HEK293T (cell line): ENCODE measurements around the gene SLC43A3.

Source experiments
- ARNT ChIP-seq: fragments of 450-650 bp; IDR thresholded peaks from 2 replicates; pipeline ENCODE4 v1.6.1; 2017; ENCODE audit warnings: mild to moderate bottlenecking
- BHLHE40 ChIP-seq: fragments of 450-650 bp; IDR thresholded peaks from 2 replicates; pipeline ENCODE4 v1.6.1; 2016; ENCODE audit warnings: mild to moderate bottlenecking, moderate library complexity, borderline replicate concordance
- CTBP1 ChIP-seq: fragments of 450-650 bp; IDR thresholded peaks from 2 replicates; pipeline ENCODE4 v1.6.1; 2016; ENCODE audit warnings: borderline replicate concordance
- ELF4 ChIP-seq: fragments of 450-650 bp; IDR thresholded peaks from 2 replicates; pipeline ENCODE4 v1.6.1; 2017; ENCODE audit warnings: antibody characterized with exemption
- FOXA1 ChIP-seq: fragments of 450-650 bp; IDR thresholded peaks from 2 replicates; pipeline ENCODE4 v1.6.1; 2016; ENCODE audit warnings: mild to moderate bottlenecking
- FOXK2 ChIP-seq: fragments of 450-650 bp; IDR thresholded peaks from 2 replicates; pipeline ENCODE4 v1.6.1; 2016; ENCODE audit warnings: mild to moderate bottlenecking
- FOXM1 ChIP-seq: fragments of 450-650 bp; IDR thresholded peaks from 2 replicates; pipeline ENCODE4 v1.6.1; 2017; ENCODE audit warnings: mild to moderate bottlenecking, borderline replicate concordance
- HDGF ChIP-seq: fragments of 450-650 bp; IDR thresholded peaks from 2 replicates; pipeline ENCODE4 v1.6.1; 2017; ENCODE audit warnings: antibody characterized with exemption, borderline replicate concordance
- LEF1 ChIP-seq: fragments of 450-650 bp; IDR thresholded peaks from 2 replicates; pipeline ENCODE4 v1.6.1; 2017; ENCODE audit warnings: mild to moderate bottlenecking, borderline replicate concordance
- SP1 ChIP-seq: fragments of 450-650 bp; IDR thresholded peaks from 2 replicates; pipeline ENCODE4 v1.6.1; 2017
- SUZ12 ChIP-seq: fragments of 450-650 bp; IDR thresholded peaks from 2 replicates; pipeline ENCODE4 v1.6.1; 2016; ENCODE audit warnings: mild to moderate bottlenecking
- TARDBP ChIP-seq: fragments of 450-650 bp; IDR thresholded peaks from 2 replicates; pipeline ENCODE4 v1.6.1; 2016
- ZNF384 ChIP-seq: fragments of 450-650 bp; IDR thresholded peaks from 2 replicates; pipeline ENCODE4 v1.6.1; 2016

DNA sequence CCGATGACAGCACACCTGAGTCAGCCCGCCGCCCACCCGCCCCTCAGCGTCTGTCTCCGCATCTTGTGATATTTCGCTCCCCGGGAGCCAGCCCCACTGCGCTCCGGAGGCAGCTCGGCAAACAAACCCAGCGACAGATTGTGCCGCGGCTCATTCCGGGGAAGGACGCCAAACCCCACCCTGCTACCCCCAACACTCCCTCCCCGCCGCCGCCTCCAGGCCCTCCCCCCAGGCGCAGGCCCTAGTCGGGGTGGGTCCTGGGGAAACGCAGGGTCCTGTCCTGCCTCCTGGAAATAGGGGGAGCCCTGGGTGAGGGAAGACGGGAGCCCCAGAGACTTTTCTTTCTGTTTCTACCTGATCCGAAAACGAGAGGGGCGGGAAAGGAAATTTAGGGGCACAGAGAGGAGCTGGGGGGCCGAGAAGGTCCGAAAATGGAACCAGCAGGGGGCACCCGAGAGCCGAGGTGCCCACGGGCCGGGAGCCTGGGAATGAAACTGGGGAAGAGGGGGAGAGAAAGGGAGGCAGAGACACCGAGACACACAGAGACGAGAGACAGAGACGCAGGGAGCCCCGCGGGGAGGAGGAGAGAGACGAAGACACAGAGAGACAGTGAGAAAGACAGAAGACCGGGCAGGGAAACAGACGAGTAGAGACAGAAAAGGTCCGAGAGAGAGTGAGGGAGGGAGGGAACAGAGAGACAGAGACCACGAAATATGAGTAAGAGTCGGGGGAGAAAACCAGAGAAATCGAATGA, 31.7 kb upstream of the SLC43A3 start:
- no peak for TF ChIP-seq ELF4
- no peak for TF ChIP-seq LEF1
- TF ChIP-seq FOXA1 = no peak
- TF ChIP-seq CTBP1 = no peak
- no peak for TF ChIP-seq SP1
- TF ChIP-seq ARNT = no peak
- no peak for TF ChIP-seq TARDBP
- TF ChIP-seq FOXM1 = no peak
- no peak for TF ChIP-seq SUZ12
- TF ChIP-seq ZNF384 = no peak
- no peak for TF ChIP-seq BHLHE40
- no peak for TF ChIP-seq HDGF
- no peak for TF ChIP-seq FOXK2
